Panc1 (cell line): ENCODE measurements around the gene PCDHB1.

ENCODE experiments used
- POLR2AphosphoS5 ChIP-seq: IDR thresholded peaks from 2 replicates; pipeline ENCODE4 v1.6.1; 2012; ENCODE audit warnings: mild to moderate bottlenecking, low read depth, low read length, moderate library complexity
- SIN3A ChIP-seq: IDR thresholded peaks from 2 replicates; pipeline ENCODE4 v1.6.1; 2012; ENCODE audit warnings: low read depth, mild to moderate bottlenecking, low read length, moderate library complexity, borderline replicate concordance; ENCODE audit not compliant: insufficient read depth
- TCF7L2 ChIP-seq: IDR thresholded peaks from 2 replicates; pipeline ENCODE4 v1.6.1; 2011; ENCODE audit warnings: mild to moderate bottlenecking, low read depth, low read length, inconsistent platforms
- TF ChIP-seq, protein P1 (sequence below): fragments of 450-650 bp; IDR thresholded peaks from 2 replicates; pipeline ENCODE4 v1.5.1; 2017; ENCODE audit warnings: mild to moderate bottlenecking
- TF ChIP-seq, protein P2 (sequence below), 2 experiments: IDR thresholded peaks; 2 replicates each; pipeline ENCODE4 v1.6.1; 2011 to 2012; ENCODE audit warnings: low read depth in 2 of 2, control low read depth in 1 of 2, low read length in 1 of 2, mild to moderate bottlenecking in 1 of 2, moderate library complexity in 1 of 2; ENCODE audit not compliant: insufficient read depth in 1 of 2

DNA sequence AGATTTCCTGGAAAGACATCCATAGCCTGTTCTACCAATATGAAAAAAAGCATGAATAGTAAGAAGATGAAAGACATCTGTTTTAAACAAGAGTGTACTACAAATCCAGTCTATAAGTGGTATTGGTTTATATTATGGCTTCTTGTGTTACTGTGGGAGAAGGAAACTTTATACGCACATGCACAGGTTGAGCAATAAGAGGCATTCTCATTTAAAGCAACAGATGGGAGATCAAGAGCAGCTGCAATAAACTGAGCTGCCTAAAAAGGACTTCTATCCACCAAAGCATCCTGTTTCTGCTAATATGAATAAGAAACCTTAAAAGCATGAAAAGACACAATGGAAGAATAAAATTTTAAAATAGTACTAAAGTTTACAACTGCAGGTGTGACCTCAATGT is 8.6 kb upstream of the PCDHB1 start:
- TF ChIP-seq, protein P1, sequence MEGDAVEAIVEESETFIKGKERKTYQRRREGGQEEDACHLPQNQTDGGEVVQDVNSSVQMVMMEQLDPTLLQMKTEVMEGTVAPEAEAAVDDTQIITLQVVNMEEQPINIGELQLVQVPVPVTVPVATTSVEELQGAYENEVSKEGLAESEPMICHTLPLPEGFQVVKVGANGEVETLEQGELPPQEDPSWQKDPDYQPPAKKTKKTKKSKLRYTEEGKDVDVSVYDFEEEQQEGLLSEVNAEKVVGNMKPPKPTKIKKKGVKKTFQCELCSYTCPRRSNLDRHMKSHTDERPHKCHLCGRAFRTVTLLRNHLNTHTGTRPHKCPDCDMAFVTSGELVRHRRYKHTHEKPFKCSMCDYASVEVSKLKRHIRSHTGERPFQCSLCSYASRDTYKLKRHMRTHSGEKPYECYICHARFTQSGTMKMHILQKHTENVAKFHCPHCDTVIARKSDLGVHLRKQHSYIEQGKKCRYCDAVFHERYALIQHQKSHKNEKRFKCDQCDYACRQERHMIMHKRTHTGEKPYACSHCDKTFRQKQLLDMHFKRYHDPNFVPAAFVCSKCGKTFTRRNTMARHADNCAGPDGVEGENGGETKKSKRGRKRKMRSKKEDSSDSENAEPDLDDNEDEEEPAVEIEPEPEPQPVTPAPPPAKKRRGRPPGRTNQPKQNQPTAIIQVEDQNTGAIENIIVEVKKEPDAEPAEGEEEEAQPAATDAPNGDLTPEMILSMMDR: no peak
- TF ChIP-seq TCF7L2 (no peak), POLR2AphosphoS5 (no peak), SIN3A (no peak)
- TF ChIP-seq, protein P2, sequence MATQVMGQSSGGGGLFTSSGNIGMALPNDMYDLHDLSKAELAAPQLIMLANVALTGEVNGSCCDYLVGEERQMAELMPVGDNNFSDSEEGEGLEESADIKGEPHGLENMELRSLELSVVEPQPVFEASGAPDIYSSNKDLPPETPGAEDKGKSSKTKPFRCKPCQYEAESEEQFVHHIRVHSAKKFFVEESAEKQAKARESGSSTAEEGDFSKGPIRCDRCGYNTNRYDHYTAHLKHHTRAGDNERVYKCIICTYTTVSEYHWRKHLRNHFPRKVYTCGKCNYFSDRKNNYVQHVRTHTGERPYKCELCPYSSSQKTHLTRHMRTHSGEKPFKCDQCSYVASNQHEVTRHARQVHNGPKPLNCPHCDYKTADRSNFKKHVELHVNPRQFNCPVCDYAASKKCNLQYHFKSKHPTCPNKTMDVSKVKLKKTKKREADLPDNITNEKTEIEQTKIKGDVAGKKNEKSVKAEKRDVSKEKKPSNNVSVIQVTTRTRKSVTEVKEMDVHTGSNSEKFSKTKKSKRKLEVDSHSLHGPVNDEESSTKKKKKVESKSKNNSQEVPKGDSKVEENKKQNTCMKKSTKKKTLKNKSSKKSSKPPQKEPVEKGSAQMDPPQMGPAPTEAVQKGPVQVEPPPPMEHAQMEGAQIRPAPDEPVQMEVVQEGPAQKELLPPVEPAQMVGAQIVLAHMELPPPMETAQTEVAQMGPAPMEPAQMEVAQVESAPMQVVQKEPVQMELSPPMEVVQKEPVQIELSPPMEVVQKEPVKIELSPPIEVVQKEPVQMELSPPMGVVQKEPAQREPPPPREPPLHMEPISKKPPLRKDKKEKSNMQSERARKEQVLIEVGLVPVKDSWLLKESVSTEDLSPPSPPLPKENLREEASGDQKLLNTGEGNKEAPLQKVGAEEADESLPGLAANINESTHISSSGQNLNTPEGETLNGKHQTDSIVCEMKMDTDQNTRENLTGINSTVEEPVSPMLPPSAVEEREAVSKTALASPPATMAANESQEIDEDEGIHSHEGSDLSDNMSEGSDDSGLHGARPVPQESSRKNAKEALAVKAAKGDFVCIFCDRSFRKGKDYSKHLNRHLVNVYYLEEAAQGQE (IDR thresholded peaks at IDR 0.05; ENCODE audit: insufficient read depth in 1 of 2, low read depth in 2 of 2, low read length in 1 of 2): no peak
